Fibroblast of lung (primary cell): ENCODE results near the gene DKK3. TPM values are rescaled to one million over a fixed set of nuclear protein-coding genes. Genes with fewer than 3 reads are reported as not detected.

Experiments used
- DNase-seq, 2 donors: peaks; one replicate each; pipeline versions ENCODE4 v3.0.0 to v3.0.0-alpha.2; 2010; ENCODE audit warnings: low read depth in 2 of 2
- H2AFZ ChIP-seq: 2 replicates; pipeline ENCODE4 v1.5.1; 2012; ENCODE audit warnings: low read length, control low read depth, inconsistent platforms
- H3K27ac ChIP-seq: 2 replicates; pipeline ENCODE4 v1.5.1; 2011; ENCODE audit warnings: low read length, control low read depth; ENCODE audit not compliant: insufficient read depth
- H3K27me3 ChIP-seq: 2 replicates; pipeline ENCODE4 v1.5.1; 2011; ENCODE audit warnings: mild to moderate bottlenecking, low read length; ENCODE audit not compliant: control insufficient read depth, insufficient read depth
- H3K36me3 ChIP-seq: 2 replicates; pipeline ENCODE4 v1.5.1; 2011; ENCODE audit warnings: low read length; ENCODE audit not compliant: control insufficient read depth, insufficient read depth
- H3K4me1 ChIP-seq: 2 replicates; pipeline ENCODE4 v1.5.1; 2011; ENCODE audit warnings: low read length; ENCODE audit not compliant: control insufficient read depth, insufficient read depth; ENCODE audit errors: extremely low read depth
- H3K4me2 ChIP-seq: 2 replicates; pipeline ENCODE4 v1.5.1; 2011; ENCODE audit warnings: low read length, control low read depth; ENCODE audit not compliant: insufficient read depth; ENCODE audit errors: extremely low read depth
- H3K4me3 ChIP-seq, 4 experiments: fragments of 200-600 bp in 1 of 4; sonication (generic) in 1 of 4; replicated peaks in 1 of 4; 2 replicates each; pipeline ENCODE4 v1.5.1; 2011 to 2016; ENCODE audit warnings: low read length in 4 of 4, low read depth in 3 of 4, mild to moderate bottlenecking in 3 of 4, control low read depth in 2 of 4, inconsistent platforms in 1 of 4, mixed read lengths in 1 of 4; ENCODE audit not compliant: insufficient read depth in 1 of 4; ENCODE audit errors: control extremely low read depth in 1 of 4
- H3K79me2 ChIP-seq: 2 replicates; pipeline ENCODE4 v1.5.1; 2012; ENCODE audit warnings: mild to moderate bottlenecking, low read length, inconsistent platforms; ENCODE audit not compliant: control insufficient read depth, insufficient read depth
- H3K9ac ChIP-seq: 2 replicates; pipeline ENCODE4 v1.5.1; 2011; ENCODE audit warnings: mild to moderate bottlenecking, low read length, control low read depth; ENCODE audit not compliant: insufficient read depth
- H3K9me3 ChIP-seq: 2 replicates; pipeline ENCODE4 v1.5.1; 2012; ENCODE audit warnings: low read depth, low read length; ENCODE audit not compliant: control insufficient read depth, insufficient read depth
- H4K20me1 ChIP-seq: 2 replicates; pipeline ENCODE4 v1.5.1; 2011; ENCODE audit warnings: low read length; ENCODE audit not compliant: control insufficient read depth, insufficient read depth; ENCODE audit errors: extremely low read depth
- CTCF ChIP-seq, 2 donors: IDR thresholded peaks in 1 of 2; conservative IDR thresholded peaks in 1 of 2; 1 replicate in 1 of 2; 2 replicates in 1 of 2; pipeline ENCODE4 v1.5.1; 2011 to 2012; ENCODE audit warnings: low read length in 2 of 2, control low read depth in 1 of 2, inconsistent platforms in 1 of 2, low read depth in 1 of 2, mild to moderate bottlenecking in 1 of 2
- EZH2 ChIP-seq: IDR thresholded peaks from 2 replicates; pipeline ENCODE4 v1.5.1; 2012; ENCODE audit warnings: low read length, control low read depth, mild to moderate bottlenecking; ENCODE audit errors: missing control alignments
- polyA plus RNA-seq, 2 donors: library from polyadenylated mRNA; depleted of rRNA in 1 of 2; stranded (reverse) in 1 of 2; unstranded in 1 of 2; fragments of >200 nt; gene quantifications; 2 replicates each; pipeline ENCODE4 v1.2.1, GENCODE V29; 2011 to 2012; ENCODE audit warnings: missing spikeins in 1 of 2
- total RNA-seq: library from RNA; depleted of rRNA; stranded (reverse); fragments of >200 nt; gene quantifications from 2 replicates; pipeline ENCODE4 v1.2.1, GENCODE V29; 2014

DKK3 gene
- total and polyA plus RNA-seq, 2 donors (not counting 1 experiment from before 2014, with no cell fraction given): 1,064 to 1,566 TPM

DNA sequence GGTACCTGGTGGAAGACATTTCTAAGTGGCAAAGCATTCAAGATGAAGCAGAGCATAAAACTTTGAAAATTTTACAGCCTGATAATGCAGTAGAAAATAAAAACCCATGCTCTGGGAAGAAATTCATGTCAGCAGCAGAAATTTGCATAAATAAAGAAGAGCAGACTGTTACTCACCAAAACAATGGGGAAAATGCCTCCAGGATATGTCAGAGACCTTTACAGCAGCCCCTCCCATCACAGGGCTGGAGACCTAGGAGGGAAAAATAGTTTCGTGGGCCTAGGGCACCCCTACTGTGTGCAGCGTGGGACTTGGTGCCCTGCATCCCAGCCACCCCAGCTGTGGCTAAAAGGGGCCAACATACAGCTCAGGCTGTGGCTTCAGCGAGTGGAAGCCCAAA is 5.4 kb upstream of the DKK3 start:
- Histone ChIP-seq H3K4me2 (no peak overlapping the region), H4K20me1 (no peaks in the 10 kb centered on the region), H3K9me3 (no peaks in the 10 kb centered on the region), H2AFZ (no peak overlapping the region), H3K36me3 (no peaks in the 10 kb centered on the region), H3K79me2 (peaks cover 1% of the 10 kb centered on the region), H3K4me3 (no peak overlapping the region), H3K27me3 (no peaks in the 10 kb centered on the region), H3K27ac (no peak overlapping the region), H3K4me1 (peaks cover 4% of the 10 kb centered on the region), H3K9ac (no peak overlapping the region)
- TF ChIP-seq CTCF (conservative IDR thresholded peaks at IDR 0.05 in 1 of 2, IDR thresholded peaks at IDR 0.05 in 1 of 2; ENCODE audit: low read depth in 1 of 2, low read length in 2 of 2) (no peak), EZH2 (no peak)
- no peak for DNase-seq

- no peak for DNase-seq
- Histone ChIP-seq H3K4me1 (peaks cover 28% of the 10 kb centered on the region), H4K20me1 (no peaks in the 10 kb centered on the region), H3K9me3 (no peaks in the 10 kb centered on the region), H3K36me3 (peaks cover 2% of the 10 kb centered on the region), H3K27me3 (no peaks in the 10 kb centered on the region), H3K4me2 (peak overlapping the region; percentile 79), H3K27ac (peak overlapping the region; percentile 35), H3K79me2 (peaks cover 34% of the 10 kb centered on the region), H3K4me3 (peak overlapping the region; percentile 34 to 48 (median 42)), H3K9ac (peak overlapping the region; percentile 8), H2AFZ (peak overlapping the region; percentile 78)
- TF ChIP-seq EZH2 (no peak), CTCF (conservative IDR thresholded peaks at IDR 0.05 in 1 of 2, IDR thresholded peaks at IDR 0.05 in 1 of 2; ENCODE audit: low read depth in 1 of 2, low read length in 2 of 2) (no peak)
Observed at GRCh38 chr11:12009617-12010321, 1.3 kb upstream of the DKK3 start.

- Histone ChIP-seq H3K36me3 (peaks cover 2% of the 10 kb centered on the region), H3K79me2 (peaks cover 42% of the 10 kb centered on the region), H3K4me2 (peak overlapping the region; percentile 79), H3K4me1 (peaks cover 29% of the 10 kb centered on the region), H3K9ac (peak overlapping the region; percentile 84), H3K27ac (peak overlapping the region; percentile 70), H4K20me1 (no peaks in the 10 kb centered on the region), H2AFZ (peak overlapping the region; percentile 78), H3K4me3 (peak overlapping the region; percentile 58 to 83 (median 79)), H3K9me3 (no peaks in the 10 kb centered on the region), H3K27me3 (no peaks in the 10 kb centered on the region)
- no peak for TF ChIP-seq EZH2
- TF ChIP-seq CTCF (conservative IDR thresholded peaks at IDR 0.05 in 1 of 2, IDR thresholded peaks at IDR 0.05 in 1 of 2; ENCODE audit: low read depth in 1 of 2, low read length in 2 of 2): no peak
- peak; percentile 45 to 64 for DNase-seq
Observed at GRCh38 chr11:12008790-12009616, 577 bp upstream of the DKK3 start.
